Ascending aorta (tissue), 2 donors: ENCODE data around the gene UFD1. TPM values are rescaled to one million over a fixed set of nuclear protein-coding genes. Genes with fewer than 3 reads are reported as not detected.

Source experiments
- DNase-seq, 2 donors: peaks; one replicate each; pipeline ENCODE4 v3.0.0-alpha.2; 2019; ENCODE audit warnings: low spot score in 2 of 2
- H3K27ac ChIP-seq, 2 donors: fragments of 200-600 bp; sonication (generic); one replicate each; pipeline ENCODE4 v1.5.1; 2016 to 2017; ENCODE audit warnings: mild to moderate bottlenecking in 1 of 2
- H3K27me3 ChIP-seq: fragments of 200-600 bp; sonication (generic); one replicate; pipeline ENCODE4 v1.5.1; 2017
- H3K36me3 ChIP-seq, 2 donors: fragments of 200-600 bp; sonication (generic); one replicate each; pipeline ENCODE4 v1.5.1; 2016
- H3K4me1 ChIP-seq, 2 donors: fragments of 200-600 bp; sonication (generic); one replicate each; pipeline ENCODE4 v1.5.1; 2016 to 2017; ENCODE audit warnings: mild to moderate bottlenecking in 1 of 2
- H3K4me3 ChIP-seq, 2 donors: fragments of 200-600 bp; sonication (generic); one replicate each; pipeline ENCODE4 v1.5.1; 2016 to 2017; ENCODE audit warnings: mild to moderate bottlenecking in 1 of 2
- H3K9me3 ChIP-seq, 2 donors: fragments of 200-600 bp; sonication (generic); one replicate each; pipeline ENCODE4 v1.5.1; 2016
- CTCF ChIP-seq, 3 experiments: fragments of 200-600 bp in 2 of 3; fragments of 450-650 bp in 1 of 3; sonication (generic) in 2 of 3; IDR thresholded peaks; one replicate each; pipeline ENCODE4 v1.5.1; 2016 to 2019; ENCODE audit warnings: antibody characterized with exemption in 3 of 3, mild to moderate bottlenecking in 1 of 3, moderate library complexity in 1 of 3
- intact Hi-C: fragments of 100-400 bp; cut with DNase I; formaldehyde crosslinking; loops from one replicate; pipeline ENCODE4 v1.15.1; 2023
- total RNA-seq: library from RNA; depleted of rRNA; stranded (reverse); fragments of >200 nt; gene quantifications from one replicate; pipeline ENCODE4 v1.1.0, GENCODE V29; 2016

The UFD1 gene
- total RNA-seq, 1 donor from 2014 or later = 81.5 TPM

- Histone ChIP-seq H3K27ac (no peak overlapping the region), H3K27me3 (no peaks in the 10 kb centered on the region), H3K36me3 (peaks cover 55 to 65% of the 10 kb centered on the region in 2 donors), H3K4me3 (no peak overlapping the region), H3K9me3 (no peaks in the 10 kb centered on the region), H3K4me1 (no peaks in the 10 kb centered on the region)
- intact Hi-C loops = no loop called here
- no peak for TF ChIP-seq CTCF (IDR thresholded peaks at IDR 0.05)
- no peak for DNase-seq
Observed at GRCh38 chr22:19404676-19405075, 74.3 kb downstream of the UFD1 start.

- Histone ChIP-seq H3K27ac (no peak overlapping the region), H3K36me3 (peaks cover 52 to 55% of the 10 kb centered on the region in 2 donors), H3K27me3 (no peaks in the 10 kb centered on the region), H3K9me3 (no peaks in the 10 kb centered on the region), H3K4me3 (no peak overlapping the region), H3K4me1 (no peaks in the 10 kb centered on the region)
- intact Hi-C loops = no loop called here
- no peak for DNase-seq
- no peak for TF ChIP-seq CTCF (IDR thresholded peaks at IDR 0.05)
Observed at GRCh38 chr22:19402642-19403191, 76.3 kb downstream of the UFD1 start.

- H3K4me1 ChIP-seq = no peaks in the 10 kb centered on the region
- no peak overlapping the region for H3K4me3 ChIP-seq
- peaks cover 55% of the 10 kb centered on the region in 2 donors for H3K36me3 ChIP-seq
- TF ChIP-seq CTCF (IDR thresholded peaks at IDR 0.05) = no peak
- intact Hi-C loops = no loop called here
- H3K27ac ChIP-seq = no peak overlapping the region
- H3K9me3 ChIP-seq = no peaks in the 10 kb centered on the region
- no peaks in the 10 kb centered on the region for H3K27me3 ChIP-seq
- no peak for DNase-seq
Observed at GRCh38 chr22:19401483-19401882, 77.5 kb downstream of the UFD1 start.

GRCh38 chr22:19400881-19401280, 78.1 kb downstream of the UFD1 start:
- Histone ChIP-seq H3K4me1 (no peaks in the 10 kb centered on the region), H3K4me3 (no peak overlapping the region), H3K9me3 (no peaks in the 10 kb centered on the region), H3K27ac (no peak overlapping the region), H3K27me3 (no peaks in the 10 kb centered on the region), H3K36me3 (peaks cover 55% of the 10 kb centered on the region in 2 donors)
- no peak for DNase-seq
- intact Hi-C loops = no loop called here
- TF ChIP-seq CTCF (IDR thresholded peaks at IDR 0.05) = no peak

Other genes with a start within 250 kb of the UFD1 start
- 26.0 TPM for gene CLTCL1, start 187.5 kb downstream of the UFD1 start, total RNA-seq
- 36.2 TPM for gene HIRA, start 47.5 kb downstream of the UFD1 start, total RNA-seq
- gene MRPL40, start 46.6 kb downstream of the UFD1 start, total RNA-seq = 14.7 TPM
- 58.5 TPM for gene C22orf39, start 31.5 kb downstream of the UFD1 start, total RNA-seq
- not detected for gene CDC45, start 727 bp upstream of the UFD1 start, total RNA-seq
- 482 TPM for gene CLDN5, start 45.2 kb upstream of the UFD1 start, total RNA-seq
- gene SEPTIN5, start 235.3 kb upstream of the UFD1 start, total RNA-seq = 105 TPM
- 50.2 TPM for gene GP1BB, start 244.3 kb upstream of the UFD1 start, total RNA-seq